ENCODE data around the gene ZFPM1. TPM values are rescaled to one million over a fixed set of nuclear protein-coding genes. Genes with fewer than 3 reads are reported as not detected.

The ZFPM1 gene
- polyA plus RNA-seq, 1 experiment: 0.20 TPM

- no peak overlapping the region for H3K27ac ChIP-seq (ENCODE audit: low read depth, low read length)
- H3K27me3 ChIP-seq (ENCODE audit: control insufficient read depth, insufficient read depth, low read length): no peaks in the 10 kb centered on the region
- H3K9me3 ChIP-seq (ENCODE audit: control insufficient read depth, insufficient read depth, low read length): no peaks in the 10 kb centered on the region; the same call in 1 of the 2 replicates
- ChIA-PET POLR2A (no interaction called here), CTCF (no interaction called here)
- no peak overlapping the region for H3K4me3 ChIP-seq (ENCODE audit: low read depth, low read length)
- DNase-seq (ENCODE audit: low read depth, low spot score): no peak
- TF ChIP-seq CTCF (IDR thresholded peaks at IDR 0.05; ENCODE audit: low read depth, low read length): no peak
These were observed 77.2 kb downstream of the ZFPM1 start for GRCh38 chr16:88530051-88530857.

- POLR2A ChIA-PET: no interaction called here
- no peak for DNase-seq (ENCODE audit: low read depth, low spot score)
- no peak for TF ChIP-seq CTCF (IDR thresholded peaks at IDR 0.05; ENCODE audit: low read depth, low read length)
- no peak overlapping the region for H3K4me3 ChIP-seq (ENCODE audit: low read depth, low read length)
- H3K27me3 ChIP-seq (ENCODE audit: control insufficient read depth, insufficient read depth, low read length): no peaks in the 10 kb centered on the region
- H3K27ac ChIP-seq (ENCODE audit: low read depth, low read length): no peak overlapping the region
- CTCF ChIA-PET: no interaction called here
- H3K9me3 ChIP-seq (ENCODE audit: control insufficient read depth, insufficient read depth, low read length): no peaks in the 10 kb centered on the region; the same call in 1 of the 2 replicates
These were observed 77.8 kb downstream of the ZFPM1 start for GRCh38 chr16:88530858-88531203.

GRCh38 chr16:88531346-88531745, 78.3 kb downstream of the ZFPM1 start:
- POLR2A ChIA-PET: no interaction called here
- Histone ChIP-seq H3K27me3 (ENCODE audit: control insufficient read depth, insufficient read depth, low read length) (no peaks in the 10 kb centered on the region), H3K27ac (ENCODE audit: low read depth, low read length) (no peak overlapping the region), H3K9me3 (ENCODE audit: control insufficient read depth, insufficient read depth, low read length) (no peaks in the 10 kb centered on the region; the same call in 1 of the 2 replicates), H3K4me3 (ENCODE audit: low read depth, low read length) (no peak overlapping the region)
- no peak for DNase-seq (ENCODE audit: low read depth, low spot score)
- TF ChIP-seq CTCF (IDR thresholded peaks at IDR 0.05; ENCODE audit: low read depth, low read length): no peak
- CTCF ChIA-PET: no interaction called here

GRCh38 chr16:88531931-88532433, 78.9 kb downstream of the ZFPM1 start:
- H3K27ac ChIP-seq (ENCODE audit: low read depth, low read length): no peak overlapping the region
- DNase-seq (ENCODE audit: low read depth, low spot score): no peak
- no peaks in the 10 kb centered on the region; the same call in 1 of the 2 replicates for H3K9me3 ChIP-seq (ENCODE audit: control insufficient read depth, insufficient read depth, low read length)
- ChIA-PET CTCF (no interaction called here), POLR2A (no interaction called here)
- H3K27me3 ChIP-seq (ENCODE audit: control insufficient read depth, insufficient read depth, low read length): no peaks in the 10 kb centered on the region
- no peak for TF ChIP-seq CTCF (IDR thresholded peaks at IDR 0.05; ENCODE audit: low read depth, low read length)
- no peak overlapping the region for H3K4me3 ChIP-seq (ENCODE audit: low read depth, low read length)

- Histone ChIP-seq H3K4me3 (ENCODE audit: low read depth, low read length) (no peak overlapping the region; the same call in 1 of the 2 replicates), H3K9me3 (ENCODE audit: control insufficient read depth, insufficient read depth, low read length) (no peaks in the 10 kb centered on the region; the same call in 1 of the 2 replicates), H3K27ac (ENCODE audit: low read depth, low read length) (no peak overlapping the region), H3K27me3 (ENCODE audit: control insufficient read depth, insufficient read depth, low read length) (no peaks in the 10 kb centered on the region)
- POLR2A ChIA-PET: interaction anchor here (0.7 kb wide), 1 partner anchor 566 kb away, joined by 7 read pairs; no protein-coding TSS in a partner anchor
- TF ChIP-seq CTCF (IDR thresholded peaks at IDR 0.05; ENCODE audit: low read depth, low read length): no peak
- CTCF ChIA-PET: no interaction called here
- no peak for DNase-seq (ENCODE audit: low read depth, low spot score)
These were observed 79.6 kb downstream of the ZFPM1 start for GRCh38 chr16:88532434-88533241.

Measured in AG04450 (cell line).